Measurements from ENCODE around the gene NAPSA. TPM values are rescaled to one million over a fixed set of nuclear protein-coding genes. Genes with fewer than 3 reads are reported as not detected.

Gene NAPSA
- total and polyA plus RNA-seq, 2 experiments from 2014 or later, result 0.53 to 3.5 TPM

DNA sequence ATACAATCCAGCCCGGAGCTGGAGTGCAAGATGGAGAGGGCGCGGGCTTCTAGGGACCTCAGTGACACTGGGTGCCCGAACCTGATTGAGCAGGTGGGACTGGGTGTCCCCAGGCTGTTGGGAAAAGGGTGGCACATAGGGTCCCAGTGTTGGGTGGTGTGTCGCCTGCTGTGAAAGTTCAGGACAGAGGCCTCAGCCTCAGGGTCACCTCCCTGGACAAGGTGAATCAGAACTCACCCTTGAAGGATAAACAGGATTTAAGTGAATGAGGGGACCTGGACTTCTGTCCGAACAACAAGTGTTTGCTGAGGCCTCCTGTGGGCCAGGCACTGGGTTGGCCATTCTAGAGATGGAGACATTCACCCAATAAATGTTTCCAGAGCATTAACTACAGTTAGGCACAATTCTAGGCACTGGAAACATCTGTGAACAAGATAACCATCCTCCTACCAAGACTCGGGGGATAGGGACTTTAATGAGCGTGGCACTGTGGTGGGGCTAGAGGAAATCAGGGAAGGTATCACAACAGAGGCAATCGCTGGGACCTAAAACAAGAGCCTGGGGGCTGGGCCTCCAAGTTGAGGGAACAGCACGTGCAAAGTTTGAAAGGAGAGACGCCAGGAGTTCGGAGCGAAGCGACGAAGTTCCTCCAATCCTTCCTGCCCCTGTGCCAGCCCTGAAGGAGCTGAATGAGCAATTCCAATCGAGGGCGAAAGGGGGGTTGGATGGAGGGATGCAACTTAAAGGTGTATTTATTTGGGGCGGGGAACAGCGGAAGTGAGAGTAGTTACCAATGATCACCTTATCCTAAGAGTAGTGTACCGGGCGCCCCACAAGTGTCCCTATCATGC is 17.8 kb upstream of the NAPSA start:
- peak overlapping the region; percentile 48 for H3K27ac ChIP-seq
- TF ChIP-seq, protein P1, sequence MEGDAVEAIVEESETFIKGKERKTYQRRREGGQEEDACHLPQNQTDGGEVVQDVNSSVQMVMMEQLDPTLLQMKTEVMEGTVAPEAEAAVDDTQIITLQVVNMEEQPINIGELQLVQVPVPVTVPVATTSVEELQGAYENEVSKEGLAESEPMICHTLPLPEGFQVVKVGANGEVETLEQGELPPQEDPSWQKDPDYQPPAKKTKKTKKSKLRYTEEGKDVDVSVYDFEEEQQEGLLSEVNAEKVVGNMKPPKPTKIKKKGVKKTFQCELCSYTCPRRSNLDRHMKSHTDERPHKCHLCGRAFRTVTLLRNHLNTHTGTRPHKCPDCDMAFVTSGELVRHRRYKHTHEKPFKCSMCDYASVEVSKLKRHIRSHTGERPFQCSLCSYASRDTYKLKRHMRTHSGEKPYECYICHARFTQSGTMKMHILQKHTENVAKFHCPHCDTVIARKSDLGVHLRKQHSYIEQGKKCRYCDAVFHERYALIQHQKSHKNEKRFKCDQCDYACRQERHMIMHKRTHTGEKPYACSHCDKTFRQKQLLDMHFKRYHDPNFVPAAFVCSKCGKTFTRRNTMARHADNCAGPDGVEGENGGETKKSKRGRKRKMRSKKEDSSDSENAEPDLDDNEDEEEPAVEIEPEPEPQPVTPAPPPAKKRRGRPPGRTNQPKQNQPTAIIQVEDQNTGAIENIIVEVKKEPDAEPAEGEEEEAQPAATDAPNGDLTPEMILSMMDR (IDR thresholded peaks at IDR 0.05; ENCODE audit: low read depth, low read length), result no peak
- DNase-seq (ENCODE audit: low read depth in 1 of 2, low spot score in 1 of 2), result no peak

DNA sequence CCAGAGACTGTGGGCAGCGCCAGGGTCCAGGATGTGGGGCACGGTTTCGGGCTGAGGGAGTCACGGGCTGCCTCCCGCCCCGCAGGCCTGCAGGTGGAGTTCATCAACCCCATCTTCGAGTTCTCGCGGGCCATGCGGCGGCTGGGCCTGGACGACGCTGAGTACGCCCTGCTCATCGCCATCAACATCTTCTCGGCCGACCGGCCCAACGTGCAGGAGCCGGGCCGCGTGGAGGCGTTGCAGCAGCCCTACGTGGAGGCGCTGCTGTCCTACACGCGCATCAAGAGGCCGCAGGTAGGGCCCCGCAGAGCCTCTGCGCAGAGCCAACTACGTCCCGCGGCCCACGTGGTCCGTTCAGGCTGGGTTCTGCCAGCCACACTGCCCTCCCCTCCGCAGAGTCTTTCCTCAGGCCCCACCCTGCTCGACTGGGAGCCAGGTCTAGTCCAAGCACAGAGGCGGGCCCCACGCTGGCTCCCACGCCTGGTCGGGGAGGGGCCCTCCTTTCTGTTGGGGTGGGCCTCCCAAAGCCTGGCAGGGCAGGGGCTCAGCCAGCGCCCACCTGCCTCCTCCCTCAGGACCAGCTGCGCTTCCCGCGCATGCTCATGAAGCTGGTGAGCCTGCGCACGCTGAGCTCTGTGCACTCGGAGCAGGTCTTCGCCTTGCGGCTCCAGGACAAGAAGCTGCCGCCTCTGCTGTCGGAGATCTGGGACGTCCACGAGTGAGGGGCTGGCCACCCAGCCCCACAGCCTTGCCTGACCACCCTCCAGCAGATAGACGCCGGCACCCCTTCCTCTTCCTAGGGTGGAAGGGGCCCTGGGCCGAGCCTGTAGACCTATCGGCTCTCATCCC is 16.7 kb upstream of the NAPSA start:
- no peak overlapping the region for H3K4me3 ChIP-seq
- TF ChIP-seq, protein P1 (IDR thresholded peaks at IDR 0.05; ENCODE audit: low read depth, low read length), result no peak
- H3K4me1 ChIP-seq (ENCODE audit: low read depth), result peaks cover 19% of the 10 kb centered on the region
- no peaks in the 10 kb centered on the region for H3K27me3 ChIP-seq
- no peak for DNase-seq (ENCODE audit: low read depth in 1 of 2, low spot score in 1 of 2)
- H3K27ac ChIP-seq, result peak overlapping the region; percentile 74
- H3K36me3 ChIP-seq, result peaks cover 10% of the 10 kb centered on the region
- H3K9me3 ChIP-seq (ENCODE audit: low read depth), result no peaks in the 10 kb centered on the region

More for the DNA sequence above, 17.8 kb upstream of the NAPSA start:
- Histone ChIP-seq H3K4me1 (ENCODE audit: low read depth) (peaks cover 19% of the 10 kb centered on the region), H3K9me3 (ENCODE audit: low read depth) (no peaks in the 10 kb centered on the region), H3K4me3 (peak overlapping the region; percentile 20), H3K36me3 (peaks cover 11% of the 10 kb centered on the region), H3K27me3 (no peaks in the 10 kb centered on the region)

DNA sequence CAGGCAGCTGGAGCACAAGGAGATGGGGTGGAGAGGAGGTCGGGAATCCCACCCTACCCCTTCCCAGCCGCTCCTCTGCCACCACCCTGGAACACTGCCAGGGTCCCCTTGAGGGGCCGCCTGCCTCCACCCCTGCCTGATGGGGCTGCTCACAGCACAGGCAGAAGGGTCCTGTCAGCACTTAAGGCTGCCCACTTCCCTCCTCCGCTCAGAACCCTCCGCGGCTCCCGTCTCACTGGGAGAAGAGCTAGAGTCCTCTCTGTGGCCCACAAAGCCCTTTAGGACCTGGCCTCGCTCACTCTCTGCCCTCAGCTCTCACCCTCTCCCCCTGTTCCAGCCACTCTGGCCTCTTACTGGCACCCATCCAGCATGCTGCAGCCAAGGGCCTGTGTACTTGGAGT is 15.3 kb upstream of the NAPSA start:
- peaks cover 10% of the 10 kb centered on the region for H3K36me3 ChIP-seq
- H3K4me3 ChIP-seq, result no peak overlapping the region
- TF ChIP-seq, protein P1 (IDR thresholded peaks at IDR 0.05; ENCODE audit: low read depth, low read length), result no peak
- no peaks in the 10 kb centered on the region for H3K27me3 ChIP-seq
- H3K27ac ChIP-seq, result peak overlapping the region; percentile 74
- DNase-seq (ENCODE audit: low read depth in 1 of 2, low spot score in 1 of 2), result peak in 1 of 2 donors; percentile 93
- H3K9me3 ChIP-seq (ENCODE audit: low read depth), result no peaks in the 10 kb centered on the region
- H3K4me1 ChIP-seq (ENCODE audit: low read depth), result peaks cover 19% of the 10 kb centered on the region

DNA sequence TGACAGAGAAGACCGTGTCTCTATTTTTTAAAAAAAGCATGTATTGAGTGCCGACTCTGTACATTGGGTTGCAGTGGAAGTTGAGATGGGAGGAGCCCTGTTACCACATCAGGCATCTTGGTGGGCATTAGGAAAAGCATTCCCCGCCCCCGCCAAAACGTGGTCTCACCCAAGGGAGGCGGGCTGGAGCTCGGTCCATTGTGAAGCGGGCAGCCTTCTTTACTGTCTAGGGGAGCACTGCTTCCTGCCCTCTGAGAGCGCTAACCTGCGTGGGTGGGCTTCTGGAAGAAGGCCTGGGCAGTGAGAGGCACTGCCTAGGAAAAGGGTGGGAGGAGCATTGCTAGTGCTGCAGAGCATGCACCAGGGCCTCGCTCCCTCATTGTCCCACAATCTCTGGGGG is 14.7 kb upstream of the NAPSA start:
- TF ChIP-seq, protein P1 (IDR thresholded peaks at IDR 0.05; ENCODE audit: low read depth, low read length), result no peak
- peaks cover 10% of the 10 kb centered on the region for H3K36me3 ChIP-seq

DNA sequence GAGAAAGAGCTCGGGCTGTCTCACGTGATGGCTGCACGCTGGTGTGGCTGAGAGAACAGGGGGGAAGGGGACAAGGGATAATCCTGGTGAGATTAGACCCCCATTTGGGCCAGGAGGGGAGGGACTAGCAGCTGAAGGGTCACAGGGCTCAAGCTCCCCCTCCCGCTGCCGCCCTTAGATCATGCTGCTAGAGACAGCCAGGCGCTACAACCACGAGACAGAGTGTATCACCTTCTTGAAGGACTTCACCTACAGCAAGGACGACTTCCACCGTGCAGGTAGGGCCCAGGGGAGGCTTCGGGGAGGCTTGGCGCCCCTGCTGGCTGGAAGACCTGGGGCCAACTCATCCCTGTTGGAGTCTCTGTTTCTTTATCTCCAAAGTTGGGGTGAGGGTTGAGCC is 14.2 kb upstream of the NAPSA start:
- Histone ChIP-seq H3K27ac (peak overlapping the region; percentile 74), H3K36me3 (peaks cover 10% of the 10 kb centered on the region), H3K9me3 (ENCODE audit: low read depth) (no peaks in the 10 kb centered on the region), H3K27me3 (no peaks in the 10 kb centered on the region), H3K4me1 (ENCODE audit: low read depth) (peaks cover 19% of the 10 kb centered on the region), H3K4me3 (no peak overlapping the region)
- DNase-seq (ENCODE audit: low read depth in 1 of 2, low spot score in 1 of 2), result no peak
- TF ChIP-seq, protein P1 (IDR thresholded peaks at IDR 0.05; ENCODE audit: low read depth, low read length), result no peak

More for the DNA sequence above, 14.7 kb upstream of the NAPSA start:
- Histone ChIP-seq H3K27me3 (no peaks in the 10 kb centered on the region), H3K27ac (peak overlapping the region; percentile 74), H3K9me3 (ENCODE audit: low read depth) (no peaks in the 10 kb centered on the region), H3K4me1 (ENCODE audit: low read depth) (peaks cover 19% of the 10 kb centered on the region), H3K4me3 (no peak overlapping the region)
- DNase-seq (ENCODE audit: low read depth in 1 of 2, low spot score in 1 of 2), result no peak
